Fibroblast of skin of right quadriceps (primary cell): ENCODE results near the gene RAB37.

Experiments used
- DNase-seq: peaks from one replicate; pipeline ENCODE4 v3.0.0-alpha.2; 2013

Gene RAB37

GRCh38 chr17:74746376-74746775 is 9.3 kb downstream of the RAB37 start:
- no peak for DNase-seq

DNA sequence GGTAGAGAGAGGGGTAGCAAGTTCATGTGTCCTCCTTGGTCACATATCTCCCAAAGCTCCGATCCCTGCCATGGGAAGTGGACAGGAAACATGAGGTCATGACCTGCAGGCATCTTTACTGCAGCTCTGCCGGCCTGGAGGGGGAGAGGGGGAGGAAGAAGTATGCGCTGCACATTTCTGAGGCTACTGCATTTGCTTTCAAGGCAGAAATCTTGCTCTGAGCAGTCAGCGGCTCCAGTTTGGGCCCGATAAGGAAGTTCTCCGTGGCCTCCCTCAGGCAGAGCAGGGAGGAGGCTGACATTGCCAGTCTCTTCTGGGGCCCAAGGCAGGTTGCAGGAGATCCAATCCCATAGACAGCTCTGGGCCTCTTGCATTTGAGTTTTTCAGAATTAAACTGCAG is 9.9 kb downstream of the RAB37 start:
- DNase-seq: no peak

DNA sequence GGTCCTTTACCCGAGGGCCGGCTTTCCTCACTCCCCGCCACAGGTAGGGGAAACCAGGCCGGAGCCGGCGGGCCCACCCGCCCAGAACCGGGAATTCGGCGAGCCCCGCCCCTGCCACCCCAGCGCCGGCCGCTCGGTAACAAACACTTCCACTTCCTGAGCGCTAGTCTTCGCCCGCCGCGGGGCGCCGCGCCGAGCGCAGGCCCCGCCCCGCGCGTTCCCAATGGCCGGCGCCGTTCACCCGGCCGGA is 11.1 kb downstream of the RAB37 start:
- no peak for DNase-seq

- DNase-seq: peak; percentile 88
These were observed 11.6 kb downstream of the RAB37 start, which contains the start of gene NHERF1 for GRCh38 chr17:74748529-74749278. TSS of gene NHERF1 (plus strand) at chr17:74748628. CDS start at chr17:74748847, 219 bp downstream.

GRCh38 chr17:74749279-74750038 is 12.4 kb downstream of the RAB37 start:
- peak; percentile 17 for DNase-seq

- no peak for DNase-seq
These were observed 12.9 kb downstream of the RAB37 start for GRCh38 chr17:74750039-74750326.

GRCh38 chr17:74750327-74751069 is 13.4 kb downstream of the RAB37 start:
- DNase-seq: no peak

DNA sequence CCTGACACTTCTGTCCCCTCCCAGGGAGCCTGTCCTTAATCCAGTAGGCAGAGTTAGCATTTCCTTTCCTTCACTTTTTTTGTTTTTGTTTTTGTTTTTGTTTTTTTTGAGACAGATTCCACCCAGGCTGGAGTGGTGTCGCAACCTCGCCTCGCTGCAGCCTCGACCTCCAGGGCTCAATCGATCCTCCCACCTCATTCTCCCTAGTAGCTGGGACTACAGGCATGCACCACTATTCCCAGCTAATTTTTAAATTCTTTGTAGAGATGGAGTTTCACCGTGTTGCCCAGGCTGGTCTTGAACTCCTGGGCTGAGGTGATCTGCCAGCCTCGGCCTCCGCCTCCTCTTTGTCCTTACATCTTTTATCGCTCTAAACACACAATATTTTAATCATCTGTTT is 15.4 kb downstream of the RAB37 start:
- no peak for DNase-seq

GRCh38 chr17:74752822-74753401 is 15.9 kb downstream of the RAB37 start:
- DNase-seq: no peak

GRCh38 chr17:74754832-74755231 is 17.8 kb downstream of the RAB37 start:
- no peak for DNase-seq

DNA sequence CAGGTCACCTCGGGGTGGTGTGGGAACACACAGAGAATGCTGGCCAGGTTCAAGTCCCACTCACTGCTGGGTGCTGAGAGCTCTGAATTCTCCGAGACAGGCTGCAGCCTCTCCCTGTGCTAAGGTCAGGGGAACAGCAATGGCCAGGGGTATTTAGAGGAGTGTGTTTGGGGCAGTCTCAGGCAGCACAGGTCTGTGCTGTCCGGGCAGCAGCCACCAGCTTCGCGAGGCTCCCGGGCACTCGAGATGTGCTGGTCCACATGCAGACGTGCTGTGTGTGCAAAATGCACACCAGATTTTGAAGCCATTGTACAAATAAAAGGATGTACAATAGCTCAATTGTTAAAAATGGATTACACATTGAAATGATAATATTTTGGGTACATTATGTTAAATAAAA is 18.5 kb downstream of the RAB37 start:
- DNase-seq: no peak

- no peak for DNase-seq
These were observed 19.8 kb downstream of the RAB37 start for GRCh38 chr17:74756891-74757290.

- DNase-seq: no peak
These were observed 20.4 kb downstream of the RAB37 start for GRCh38 chr17:74757502-74757901.

DNA sequence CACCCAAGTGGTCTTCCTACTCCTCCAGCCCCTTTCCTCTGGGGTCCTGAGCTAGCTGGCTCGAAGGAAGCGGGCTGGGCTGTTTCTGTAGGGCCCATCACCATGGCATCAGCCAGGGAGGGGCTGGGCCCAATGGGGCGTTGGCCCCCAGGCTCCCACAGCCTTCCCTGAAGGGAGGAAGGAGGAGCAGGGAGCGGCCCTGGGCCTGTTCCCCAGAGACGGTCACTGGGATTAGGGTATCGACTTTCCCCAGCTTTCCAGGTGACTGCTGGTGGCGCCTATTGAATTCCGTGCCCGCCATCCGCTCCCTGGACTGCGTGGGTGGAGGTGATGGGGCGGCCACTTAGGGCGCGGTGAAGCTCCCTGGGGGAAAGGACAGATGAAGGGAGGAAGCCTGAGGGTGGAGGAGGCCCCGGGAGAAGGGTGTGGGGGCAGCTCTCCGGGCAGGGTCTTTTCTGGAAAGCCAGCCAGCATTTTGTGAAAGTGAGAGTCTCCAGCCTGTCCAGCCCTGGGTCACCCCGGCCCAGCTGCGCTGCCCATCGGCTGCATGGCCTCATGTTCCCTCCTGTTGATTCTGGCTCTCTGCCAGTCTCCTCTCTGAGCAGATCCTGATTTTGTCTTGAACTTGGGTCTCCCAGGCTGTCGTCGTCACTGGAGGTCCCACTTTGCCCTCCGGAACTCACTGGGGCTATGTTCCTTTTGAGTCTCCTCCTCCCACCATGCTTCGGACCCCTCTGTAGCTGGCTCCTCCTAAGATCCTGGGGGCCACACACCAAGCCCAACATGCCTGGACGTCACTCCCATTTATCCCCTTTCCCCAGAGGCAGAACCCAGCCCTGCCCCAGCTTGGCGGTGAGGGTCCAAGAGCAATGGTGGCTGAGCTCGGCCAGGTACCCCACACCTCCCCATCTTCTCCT is 21.1 kb downstream of the RAB37 start:
- no peak for DNase-seq

GRCh38 chr17:74758848-74759168 is 21.8 kb downstream of the RAB37 start:
- no peak for DNase-seq

DNA sequence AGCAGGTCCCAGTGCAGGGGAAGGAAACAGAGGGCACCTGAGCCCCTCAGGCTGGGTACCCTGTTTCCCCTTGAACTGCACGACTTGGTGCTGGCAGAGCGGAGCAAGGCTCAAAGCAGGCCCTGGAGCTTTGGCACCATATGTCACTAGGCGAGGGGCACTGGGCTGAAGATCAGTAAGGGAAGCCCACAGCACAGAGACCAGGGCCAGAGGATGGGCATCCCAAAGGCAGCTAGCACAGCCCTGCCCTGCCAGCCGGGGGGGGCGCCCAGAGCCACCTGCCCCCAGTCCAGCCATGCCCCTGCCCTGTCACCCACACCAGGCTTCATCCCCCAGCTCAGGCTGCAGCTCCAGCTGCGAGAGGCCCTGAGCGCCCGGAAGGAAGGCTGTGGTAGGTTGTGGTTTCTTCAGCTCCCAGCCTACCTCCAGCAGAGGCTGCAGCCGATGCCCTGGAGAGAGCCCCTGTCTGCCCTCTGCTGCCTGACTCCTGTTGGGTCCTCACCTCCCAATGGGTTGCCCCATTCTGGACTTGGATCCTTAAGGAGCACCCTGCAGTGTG is 22.3 kb downstream of the RAB37 start:
- DNase-seq: no peak

- DNase-seq: no peak
These were observed 22.9 kb downstream of the RAB37 start for GRCh38 chr17:74759941-74760340.

DNA sequence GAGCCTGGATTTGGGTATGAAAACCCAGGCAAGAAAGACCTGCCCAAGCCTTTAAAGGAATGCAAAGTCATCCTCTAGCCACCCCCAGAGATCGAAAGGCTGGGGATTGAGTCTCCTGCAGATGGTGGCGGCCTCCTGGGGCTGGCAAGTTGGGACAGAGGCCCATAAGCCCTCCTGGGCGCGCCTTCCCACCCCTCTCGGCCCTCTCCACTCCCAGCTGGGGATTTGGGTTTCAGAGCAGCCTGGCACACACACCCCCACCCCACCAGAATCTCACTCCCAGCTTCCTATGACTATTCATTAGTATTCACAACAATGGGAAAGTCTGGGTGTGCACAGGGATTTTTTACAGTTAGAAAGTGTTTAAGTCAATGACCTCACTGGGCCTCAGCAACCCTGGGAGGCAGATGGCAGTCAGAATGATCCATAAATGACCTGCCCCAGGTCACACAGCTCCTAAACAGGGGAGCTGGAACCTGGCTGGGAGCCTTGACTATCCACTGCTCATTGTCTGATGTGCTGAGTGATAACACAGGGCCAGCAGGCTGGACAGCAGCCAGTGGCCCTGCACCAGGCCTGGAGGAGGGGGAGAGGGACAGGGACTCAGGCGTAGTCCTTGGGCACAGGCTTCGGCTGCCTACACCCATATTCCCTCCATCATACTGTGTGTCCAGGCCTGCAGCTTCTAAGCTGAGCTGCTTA is 23.5 kb downstream of the RAB37 start:
- DNase-seq: no peak

GRCh38 chr17:74761419-74761818 is 24.4 kb downstream of the RAB37 start:
- no peak for DNase-seq

DNA sequence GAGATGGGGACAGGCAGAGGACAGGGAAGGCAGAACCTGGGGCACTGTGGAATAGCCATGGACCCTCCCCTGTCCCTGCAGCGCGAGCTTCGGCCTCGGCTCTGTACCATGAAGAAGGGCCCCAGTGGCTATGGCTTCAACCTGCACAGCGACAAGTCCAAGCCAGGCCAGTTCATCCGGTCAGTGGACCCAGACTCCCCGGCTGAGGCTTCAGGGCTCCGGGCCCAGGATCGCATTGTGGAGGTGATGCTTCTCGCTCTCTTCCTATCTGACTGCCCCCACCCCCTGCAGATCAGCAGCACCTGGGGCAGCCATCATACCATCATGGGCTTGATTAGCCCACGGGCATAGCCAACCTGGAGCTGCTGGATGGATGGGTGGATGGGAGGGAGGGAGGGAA is 24.9 kb downstream of the RAB37 start:
- no peak for DNase-seq

DNA sequence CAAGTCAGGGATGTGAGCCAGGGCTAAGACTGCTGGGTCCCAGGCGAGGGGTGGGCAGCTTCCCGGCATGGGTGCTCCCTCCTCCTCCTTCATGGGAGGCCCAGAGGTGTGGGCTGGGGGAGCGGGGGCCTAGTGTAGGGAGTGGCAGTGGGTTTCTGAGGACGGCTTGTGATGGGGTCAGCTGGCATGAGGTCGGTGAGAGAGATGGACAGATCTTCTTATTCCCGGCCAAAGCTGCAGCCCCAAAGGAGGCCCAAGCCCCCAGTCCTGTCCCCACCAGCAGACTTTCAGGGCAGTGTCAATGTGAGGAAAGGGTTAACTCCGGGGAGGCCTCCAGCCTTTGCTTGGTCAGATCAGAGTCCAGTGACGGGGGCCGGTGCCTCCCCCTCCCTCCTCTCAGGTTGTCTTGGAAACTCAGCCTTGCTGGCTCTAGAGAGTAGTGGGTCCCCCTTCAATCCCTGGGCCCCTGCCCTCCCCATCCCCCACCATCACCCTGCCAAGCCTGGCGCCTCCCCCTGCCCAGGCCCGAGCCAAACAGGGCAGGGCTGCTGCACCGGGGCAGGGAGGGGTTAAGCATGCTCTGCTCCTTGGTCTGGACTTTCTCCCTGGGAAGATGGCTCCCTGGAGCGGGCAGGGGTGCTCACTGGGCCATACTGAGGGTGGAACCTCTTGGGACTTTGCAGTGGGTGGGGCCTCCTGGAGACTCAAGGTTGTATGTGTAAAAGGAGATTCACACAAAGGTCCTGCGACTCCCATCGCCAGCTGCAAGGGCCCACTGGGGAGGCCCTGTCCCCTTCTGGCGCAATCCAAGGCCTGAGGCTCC is 26.7 kb downstream of the RAB37 start:
- no peak for DNase-seq
